Endothelial cell (in vitro differentiated cells): ENCODE data around the gene GUK1. TPM values are rescaled to one million over a fixed set of nuclear protein-coding genes. Genes with fewer than 3 reads are reported as not detected.

Experiments used
- microRNA-seq: library from miRNA; unstranded; fragments of <30 nt; microRNA quantifications from one replicate; pipeline ENCODE4, GENCODE V29; 2020; ENCODE audit not compliant: unreplicated experiment
- total RNA-seq: library from RNA; stranded (reverse); fragmentation: NEBNext Ultra II Directional; extraction: Animal tissue kit (Norgen Biotek cat#: 25700); gene quantifications from one replicate; pipeline ENCODE4 v1.2.1, GENCODE V29; 2021; ENCODE audit not compliant: unreplicated experiment

Gene GUK1
- total RNA-seq, 1 donor from 2014 or later, result 280 TPM

Small RNA genes within 50 kb of the gene (microRNA-seq; reads per million reads assigned to microRNA genes)
- 11.0 reads per million, percentile 60 among the genes with 10 or more reads in this experiment for gene MIR3620

Other genes starting within 250 kb of the GUK1 start
- gene WNT9A, start 192.3 kb upstream of the GUK1 start, total RNA-seq, result 1.0 TPM
- not detected for gene WNT3A, start 133.3 kb upstream of the GUK1 start, total RNA-seq
- gene ARF1, start 57.6 kb upstream of the GUK1 start, total RNA-seq, result 393 TPM
- 23.2 TPM for gene C1orf35, start 37.0 kb upstream of the GUK1 start, total RNA-seq
- gene MRPL55, start 31.0 kb upstream of the GUK1 start, total RNA-seq, result 47.5 TPM
- 13.0 TPM for gene GJC2, start 9.7 kb downstream of the GUK1 start, total RNA-seq
- 11.5 TPM for gene IBA57, start 25.5 kb downstream of the GUK1 start, total RNA-seq
- 16.9 TPM for gene OBSCN, start 67.8 kb downstream of the GUK1 start, total RNA-seq